Body of pancreas (tissue), 4 donors: Measurements from ENCODE around the gene YES1. TPM values are rescaled to one million over a fixed set of nuclear protein-coding genes. Genes with fewer than 3 reads are reported as not detected.

ENCODE experiments used
- ATAC-seq: fragments of 150-250 bp; one replicate; pipeline ENCODE4 v1.9.1; 2016
- DNase-seq, 4 donors: peaks; one replicate each; pipeline ENCODE4 v3.0.0-alpha.2; 2019
- H3K27ac ChIP-seq, 4 donors: fragments of 200-600 bp; sonication (generic); 1 replicate in 3 of 4; 2 replicates in 1 of 4; pipeline versions ENCODE4 v1.5.1 to v1.6.1; 2016 to 2019; ENCODE audit warnings: mild to moderate bottlenecking in 1 of 4, mixed read lengths in 1 of 4, moderate library complexity in 1 of 4
- H3K27me3 ChIP-seq, 2 donors: fragments of 200-600 bp; sonication (generic); one replicate each; pipeline ENCODE4 v1.6.0; 2016; ENCODE audit warnings: mild to moderate bottlenecking in 1 of 2
- H3K36me3 ChIP-seq, 2 donors: fragments of 200-600 bp; sonication (generic); replicated peaks in 1 of 2; 2 replicates each; pipeline ENCODE4 v1.5.1; 2016; ENCODE audit warnings: low read depth in 2 of 2; ENCODE audit not compliant: insufficient read depth in 1 of 2
- H3K4me1 ChIP-seq: fragments of 200-600 bp; sonication (generic); one replicate; pipeline ENCODE4 v1.6.0; 2016
- H3K4me3 ChIP-seq, 2 donors: fragments of 200-600 bp; sonication (generic); 1 replicate in 1 of 2; 2 replicates in 1 of 2; pipeline ENCODE4 v1.5.1; 2016 to 2019
- H3K9me3 ChIP-seq, 3 donors: fragments of 200-600 bp; sonication (generic); 1 replicate in 2 of 3; 2 replicates in 1 of 3; pipeline ENCODE4 v1.5.1; 2016
- POLR2A ChIP-seq, 3 donors: fragments of 450-650 bp; IDR thresholded peaks; one replicate each; pipeline ENCODE4 v1.6.1; 2016; ENCODE audit warnings: antibody characterized with exemption in 3 of 3, mild to moderate bottlenecking in 2 of 3
- WGBS, 2 donors: methylation state at CpG; one replicate each; pipeline ENCODE4 v1.1.5; 2017; 5-methylcytosine and 5-hydroxymethylcytosine counted together
- intact Hi-C: fragments of 100-400 bp; cut with DNase I; formaldehyde crosslinking; loops from one replicate; pipeline ENCODE4 v1.15.1; 2023
- total RNA-seq, 2 donors: library from RNA; depleted of rRNA; stranded (reverse); fragments of >200 nt; gene quantifications; one replicate each; pipeline ENCODE4 v1.1.0, GENCODE V29; 2016
- TF ChIP-seq, protein P1 (sequence below), 7 experiments: fragments of 450-650 bp in 4 of 7; fragments of 200-600 bp in 3 of 7; sonication (generic) in 3 of 7; IDR thresholded peaks; one replicate each; pipeline ENCODE4 v1.5.1; 2016 to 2019; ENCODE audit warnings: antibody characterized with exemption in 7 of 7

The YES1 gene
- total RNA-seq, 2 donors from 2014 or later: 50.4 to 51.4 TPM

- Histone ChIP-seq H3K36me3 (no peaks in the 10 kb centered on the region), H3K4me3 (no peak overlapping the region), H3K9me3 (no peaks in the 10 kb centered on the region), H3K27ac (no peak overlapping the region), H3K4me1 (peaks cover 51% of the 10 kb centered on the region), H3K27me3 (no peaks in the 10 kb centered on the region)
- TF ChIP-seq POLR2A (IDR thresholded peaks at IDR 0.05): no peak
- DNase-seq (no peak), ATAC-seq (no peak)
- 87 to 88% methylated on average over 2 of the region's 2 CpGs for WGBS, 2 donors
- intact Hi-C loops: no loop called here
These were observed 3.5 kb downstream of the YES1 start for GRCh38 chr18:808502-808901.

GRCh38 chr18:808086-808485 is 4.0 kb downstream of the YES1 start:
- no peak for DNase-seq
- Histone ChIP-seq H3K27me3 (no peaks in the 10 kb centered on the region), H3K4me3 (no peak overlapping the region), H3K36me3 (no peaks in the 10 kb centered on the region), H3K4me1 (peaks cover 50% of the 10 kb centered on the region), H3K27ac (no peak overlapping the region), H3K9me3 (no peaks in the 10 kb centered on the region)
- no peak for ATAC-seq
- 46 to 49% methylated on average over 5 of the region's 5 CpGs for WGBS, 2 donors
- TF ChIP-seq, protein P1, sequence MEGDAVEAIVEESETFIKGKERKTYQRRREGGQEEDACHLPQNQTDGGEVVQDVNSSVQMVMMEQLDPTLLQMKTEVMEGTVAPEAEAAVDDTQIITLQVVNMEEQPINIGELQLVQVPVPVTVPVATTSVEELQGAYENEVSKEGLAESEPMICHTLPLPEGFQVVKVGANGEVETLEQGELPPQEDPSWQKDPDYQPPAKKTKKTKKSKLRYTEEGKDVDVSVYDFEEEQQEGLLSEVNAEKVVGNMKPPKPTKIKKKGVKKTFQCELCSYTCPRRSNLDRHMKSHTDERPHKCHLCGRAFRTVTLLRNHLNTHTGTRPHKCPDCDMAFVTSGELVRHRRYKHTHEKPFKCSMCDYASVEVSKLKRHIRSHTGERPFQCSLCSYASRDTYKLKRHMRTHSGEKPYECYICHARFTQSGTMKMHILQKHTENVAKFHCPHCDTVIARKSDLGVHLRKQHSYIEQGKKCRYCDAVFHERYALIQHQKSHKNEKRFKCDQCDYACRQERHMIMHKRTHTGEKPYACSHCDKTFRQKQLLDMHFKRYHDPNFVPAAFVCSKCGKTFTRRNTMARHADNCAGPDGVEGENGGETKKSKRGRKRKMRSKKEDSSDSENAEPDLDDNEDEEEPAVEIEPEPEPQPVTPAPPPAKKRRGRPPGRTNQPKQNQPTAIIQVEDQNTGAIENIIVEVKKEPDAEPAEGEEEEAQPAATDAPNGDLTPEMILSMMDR (IDR thresholded peaks at IDR 0.05): no peak
- no peak for TF ChIP-seq POLR2A (IDR thresholded peaks at IDR 0.05)
- intact Hi-C loops: no loop called here

- H3K4me3 ChIP-seq: no peak overlapping the region
- H3K27ac ChIP-seq: peak overlapping the region in 2 of 4 donors; percentile 9 to 35
- ATAC-seq: no peak
- H3K27me3 ChIP-seq: no peaks in the 10 kb centered on the region
- no peak for TF ChIP-seq POLR2A (IDR thresholded peaks at IDR 0.05)
- TF ChIP-seq, protein P1 (IDR thresholded peaks at IDR 0.05): no peak
- no peaks in the 10 kb centered on the region for H3K9me3 ChIP-seq
- H3K36me3 ChIP-seq: no peaks in the 10 kb centered on the region
- peaks cover 43% of the 10 kb centered on the region for H3K4me1 ChIP-seq
- 40 to 43% methylated on average over 2 of the region's 2 CpGs for WGBS, 2 donors
- intact Hi-C loops: no loop called here
- DNase-seq: no peak
These were observed 6.3 kb downstream of the YES1 start for GRCh38 chr18:805755-806110.

DNA sequence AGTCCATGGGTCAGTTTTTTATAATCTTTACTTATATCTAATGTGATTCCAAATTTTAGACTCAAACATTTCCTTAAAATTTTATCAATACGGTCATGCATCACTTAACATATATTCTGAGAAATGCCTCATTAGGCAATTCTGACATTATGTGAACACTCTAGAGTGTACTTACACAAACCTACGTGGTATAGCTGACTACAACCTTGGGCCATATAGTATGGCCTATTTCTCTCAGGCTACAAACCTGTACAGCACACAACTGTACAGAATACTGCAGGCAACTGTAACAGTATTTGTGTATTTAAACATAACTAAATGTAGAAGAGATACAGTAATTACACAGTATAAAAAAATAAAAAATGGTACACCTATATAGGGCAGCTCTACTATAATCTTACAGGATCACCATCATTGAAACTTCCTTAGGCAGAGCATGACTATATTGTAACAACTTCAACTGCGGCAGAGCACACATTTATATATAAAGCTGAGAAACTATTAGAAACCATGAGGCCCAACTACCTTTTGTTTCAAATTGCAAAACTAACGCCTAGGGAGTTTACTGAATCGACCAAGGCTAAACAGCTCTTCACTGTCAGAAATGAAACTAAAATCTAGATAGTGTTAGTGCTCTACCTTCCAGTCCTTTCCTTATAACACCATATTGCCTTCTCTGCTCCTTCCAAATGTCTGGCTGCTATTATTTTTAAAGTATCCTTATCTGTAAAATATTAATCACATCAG is 6.9 kb downstream of the YES1 start:
- ATAC-seq (no peak), DNase-seq (no peak)
- no peak for TF ChIP-seq POLR2A (IDR thresholded peaks at IDR 0.05)
- TF ChIP-seq, protein P1 (IDR thresholded peaks at IDR 0.05): no peak
- Histone ChIP-seq H3K27me3 (no peaks in the 10 kb centered on the region), H3K4me3 (no peak overlapping the region), H3K4me1 (peaks cover 38% of the 10 kb centered on the region), H3K36me3 (no peaks in the 10 kb centered on the region), H3K27ac (peak overlapping the region in 2 of 4 donors; percentile 9 to 35), H3K9me3 (no peaks in the 10 kb centered on the region)
- 44 to 54% methylated on average over 5 of the region's 5 CpGs for WGBS, 2 donors
- intact Hi-C loops: no loop called here

GRCh38 chr18:801137-801536 is 10.9 kb downstream of the YES1 start:
- Histone ChIP-seq H3K4me3 (no peak overlapping the region), H3K27me3 (no peaks in the 10 kb centered on the region), H3K9me3 (no peaks in the 10 kb centered on the region), H3K27ac (no peak overlapping the region), H3K36me3 (no peaks in the 10 kb centered on the region), H3K4me1 (peaks cover 21% of the 10 kb centered on the region)
- intact Hi-C loops: no loop called here
- DNase-seq: no peak
- 72 to 83% methylated on average over 3 of the region's 3 CpGs for WGBS, 2 donors
- ATAC-seq: no peak
- TF ChIP-seq, protein P1 (IDR thresholded peaks at IDR 0.05): no peak
- no peak for TF ChIP-seq POLR2A (IDR thresholded peaks at IDR 0.05)
